GM12878 (cell line): ENCODE measurements around the gene ZNF302.

Source experiments
- CBX5 ChIP-seq: sonication (generic); IDR thresholded peaks from 2 replicates; pipeline ENCODE4 v1.6.1; 2016; ENCODE audit warnings: low read depth, moderate library complexity, mild to moderate bottlenecking, inconsistent platforms
- RAD21 ChIP-seq: IDR thresholded peaks from 2 replicates; pipeline ENCODE4 v1.6.1; 2011; ENCODE audit warnings: mild to moderate bottlenecking, low read depth, low read length, moderate library complexity; ENCODE audit not compliant: insufficient read depth
- REST ChIP-seq: IDR thresholded peaks from 2 replicates; pipeline ENCODE4 v1.6.1; 2012; ENCODE audit warnings: mild to moderate bottlenecking, low read depth, low read length

DNA sequence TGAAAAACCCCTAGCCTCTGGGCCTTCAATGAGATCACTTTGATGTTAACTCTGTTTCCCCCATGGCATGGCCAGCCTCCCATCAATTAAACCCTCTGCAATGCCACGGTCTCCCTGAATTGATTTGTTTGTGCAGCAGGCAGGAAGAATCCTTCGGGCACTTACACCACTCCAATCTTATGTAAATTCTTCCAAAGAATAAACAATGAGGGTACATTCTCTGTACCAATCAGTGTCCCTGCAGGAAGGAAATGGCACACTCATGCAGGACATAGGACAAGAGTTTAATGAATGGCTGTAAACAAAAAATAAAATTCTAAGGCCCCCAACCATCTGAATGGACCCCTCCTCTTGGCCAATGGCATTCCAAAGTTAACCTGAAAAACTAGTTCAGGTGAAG, 22.7 kb upstream of the ZNF302 start:
- no peak for TF ChIP-seq CBX5
- no peak for TF ChIP-seq RAD21
- TF ChIP-seq REST: no peak
